ENCODE data around the gene BCCIP.

GRCh38 chr10:125843603-125844329 lies 20.4 kb downstream of the BCCIP start:
- TF ChIP-seq POLR2AphosphoS5 (IDR thresholded peaks at IDR 0.05; ENCODE audit: low read depth, low read length): no peak
- TF ChIP-seq CTCF (IDR thresholded peaks at IDR 0.05): no peak
- TF ChIP-seq FOXJ3 (CRISPR knock-in tag; IDR thresholded peaks at IDR 0.05): no peak
- no peak for TF ChIP-seq YY1 (IDR thresholded peaks at IDR 0.05; ENCODE audit: low read depth)
- no peak for TF ChIP-seq SMC3 (IDR thresholded peaks at IDR 0.05; ENCODE audit: low read depth, low read length)
- TF ChIP-seq TAF1 (IDR thresholded peaks at IDR 0.05; ENCODE audit: borderline replicate concordance, low read depth, low read length): no peak
- TF ChIP-seq CHD2 (IDR thresholded peaks at IDR 0.05; ENCODE audit: low read length, partially characterized antibody): no peak
